ENCODE results near the gene PDE5A. TPM values are rescaled to one million over a fixed set of nuclear protein-coding genes. Genes with fewer than 3 reads are reported as not detected.

PDE5A gene
- total and polyA plus RNA-seq, 3 donors from 2014 or later = 18.4 to 25.3 (median 21.4) TPM

- intact Hi-C loops (cut with DNase I; ENCODE audit: low total_unique reads) = loop anchor here (10.0 kb wide), 1 partner anchor 63 kb away; no protein-coding TSS in a partner anchor
- Histone ChIP-seq H3K27ac (peak overlapping the region; percentile 91 to 94), H3K9me3 (no peaks in the 10 kb centered on the region), H3K36me3 (ENCODE audit: low read depth, missing control alignments) (no peaks in the 10 kb centered on the region), H3K27me3 (no peaks in the 10 kb centered on the region), H3K4me3 (peak overlapping the region; percentile 84 to 85), H3K4me1 (no peaks in the 10 kb centered on the region)
- 0 to 1% methylated on average over 34 to 52 of the region's 90 CpGs for WGBS, 2 donors
- peak; percentile 60 for DNase-seq
- TF ChIP-seq CTCF (IDR thresholded peaks at IDR 0.05) = peak; percentile 36 to 87 (median 43)
- TF ChIP-seq POLR2A (IDR thresholded peaks at IDR 0.05) = no peak
These were observed 1.0 kb downstream of the PDE5A start for GRCh38 chr4:119627267-119628255.

- Histone ChIP-seq H3K27ac (peak overlapping the region; percentile 91 to 94), H3K9me3 (no peaks in the 10 kb centered on the region), H3K4me1 (no peaks in the 10 kb centered on the region), H3K4me3 (peak overlapping the region; percentile 84 to 85), H3K36me3 (ENCODE audit: low read depth, missing control alignments) (no peaks in the 10 kb centered on the region), H3K27me3 (no peaks in the 10 kb centered on the region)
- TF ChIP-seq POLR2A (IDR thresholded peaks at IDR 0.05) = no peak
- no peak for TF ChIP-seq CTCF (IDR thresholded peaks at IDR 0.05)
- DNase-seq = no peak
- WGBS, 2 donors = 0 to 4% methylated on average over 17 to 18 of the region's 18 CpGs
- intact Hi-C loops (cut with DNase I; ENCODE audit: low total_unique reads) = loop anchor here (10.0 kb wide), 1 partner anchor 62 kb away; no protein-coding TSS in a partner anchor
These were observed 1.7 kb downstream of the PDE5A start for GRCh38 chr4:119626943-119627266.

- 23% methylated on average over 11 of the region's 11 CpGs for WGBS, 2 donors
- Histone ChIP-seq H3K27ac (peak overlapping the region; percentile 91 to 94), H3K9me3 (no peaks in the 10 kb centered on the region), H3K4me3 (peak overlapping the region; percentile 84 to 85), H3K27me3 (no peaks in the 10 kb centered on the region), H3K4me1 (no peaks in the 10 kb centered on the region), H3K36me3 (ENCODE audit: low read depth, missing control alignments) (no peaks in the 10 kb centered on the region)
- no peak for TF ChIP-seq CTCF (IDR thresholded peaks at IDR 0.05)
- no peak for TF ChIP-seq POLR2A (IDR thresholded peaks at IDR 0.05)
- DNase-seq = peak; percentile 18
- intact Hi-C loops (cut with DNase I; ENCODE audit: low total_unique reads) = loop anchor here (10.0 kb wide), 1 partner anchor 62 kb away; no protein-coding TSS in a partner anchor
These were observed 2.2 kb downstream of the PDE5A start for GRCh38 chr4:119626420-119626819.

GRCh38 chr4:119625761-119626160, 2.8 kb downstream of the PDE5A start:
- TF ChIP-seq CTCF (IDR thresholded peaks at IDR 0.05) (no peak), POLR2A (IDR thresholded peaks at IDR 0.05) (no peak)
- Histone ChIP-seq H3K4me3 (peak overlapping the region; percentile 84 to 85), H3K4me1 (peaks cover under 1% of the 10 kb centered on the region), H3K9me3 (no peaks in the 10 kb centered on the region), H3K27ac (peak overlapping the region; percentile 91 to 94), H3K36me3 (ENCODE audit: low read depth, missing control alignments) (no peaks in the 10 kb centered on the region), H3K27me3 (no peaks in the 10 kb centered on the region)
- no peak for DNase-seq
- 28 to 36% methylated on average over 2 of the region's 2 CpGs for WGBS, 2 donors
- intact Hi-C loops (cut with DNase I; ENCODE audit: low total_unique reads) = loop anchor here (10.0 kb wide), 1 partner anchor 61 kb away; no protein-coding TSS in a partner anchor

All from testis (tissue), 3 donors.